CD14-positive monocyte (primary cell): ENCODE measurements around the gene SERPINE1. TPM values are rescaled to one million over a fixed set of nuclear protein-coding genes. Genes with fewer than 3 reads are reported as not detected.
A peak's percentile ranks its signal among the peaks of the same experiment; 100 is the strongest.

Source experiments
- DNase-seq, 3 donors: peaks; one replicate each; pipeline ENCODE4 v3.0.0-alpha.2; 2011 to 2022
- H2AFZ ChIP-seq: 2 replicates; pipeline ENCODE4 v1.6.0; 2012; ENCODE audit warnings: mild to moderate bottlenecking, low read depth, low read length, inconsistent platforms; ENCODE audit not compliant: insufficient read depth, poor library complexity, severe bottlenecking
- H3K27ac ChIP-seq, 2 donors: 1 replicate in 1 of 2; 2 replicates in 1 of 2; pipeline ENCODE4 v1.5.1; 2012 to 2013; ENCODE audit warnings: low read length in 2 of 2, control low read depth in 1 of 2, inconsistent platforms in 1 of 2, low read depth in 1 of 2, mild to moderate bottlenecking in 1 of 2
- H3K27me3 ChIP-seq, 2 donors: one replicate each; pipeline versions ENCODE4 v1.6.0 to v1.6.1; 2011 to 2013; ENCODE audit warnings: low read length in 2 of 2; ENCODE audit not compliant: control insufficient read depth in 2 of 2, insufficient read depth in 2 of 2
- H3K36me3 ChIP-seq, 2 donors: replicated peaks in 1 of 2; 1 replicate in 1 of 2; 2 replicates in 1 of 2; pipeline versions ENCODE4 v1.5.1 to v1.6.1; 2012 to 2013; ENCODE audit warnings: low read length in 2 of 2, control low read depth in 1 of 2, inconsistent platforms in 1 of 2, mild to moderate bottlenecking in 1 of 2; ENCODE audit not compliant: insufficient read depth in 2 of 2, control insufficient read depth in 1 of 2
- H3K4me1 ChIP-seq, 2 donors: 1 replicate in 1 of 2; 2 replicates in 1 of 2; pipeline versions ENCODE4 v1.5.1 to v1.6.1; 2012 to 2013; ENCODE audit warnings: low read length in 2 of 2, control low read depth in 1 of 2, inconsistent platforms in 1 of 2, mild to moderate bottlenecking in 1 of 2, moderate library complexity in 1 of 2; ENCODE audit not compliant: insufficient read depth in 2 of 2, control insufficient read depth in 1 of 2
- H3K4me2 ChIP-seq: replicated peaks from 2 replicates; pipeline ENCODE3; 2012; ENCODE audit warnings: low read length, moderate library complexity, mild to moderate bottlenecking; ENCODE audit not compliant: poor library complexity, severe bottlenecking; ENCODE audit errors: extremely low read depth
- H3K4me3 ChIP-seq, 3 experiments: fragments of 200-600 bp in 1 of 3; sonication (generic) in 1 of 3; replicated peaks in 1 of 3; 1 replicate in 2 of 3; 2 replicates in 1 of 3; pipeline ENCODE4 v1.5.1; 2011 to 2013; ENCODE audit warnings: low read length in 3 of 3, mild to moderate bottlenecking in 3 of 3, control low read depth in 2 of 3, low read depth in 2 of 3, inconsistent platforms in 1 of 3, moderate library complexity in 1 of 3
- H3K79me2 ChIP-seq: 2 replicates; pipeline ENCODE4 v1.6.0; 2012; ENCODE audit warnings: mild to moderate bottlenecking, control low read depth, inconsistent platforms, low read length, moderate library complexity; ENCODE audit not compliant: insufficient read depth
- H3K9ac ChIP-seq: 2 replicates; pipeline ENCODE4 v1.6.0; 2017; ENCODE audit warnings: low read length, mild to moderate bottlenecking; ENCODE audit not compliant: insufficient read depth, poor library complexity, severe bottlenecking
- H3K9me3 ChIP-seq, 2 donors: replicated peaks in 1 of 2; 1 replicate in 1 of 2; 2 replicates in 1 of 2; pipeline versions ENCODE4 v1.5.1 to v1.6.1; 2012 to 2013; ENCODE audit warnings: low read length in 2 of 2, control low read depth in 1 of 2; ENCODE audit not compliant: control insufficient read depth in 1 of 2, insufficient read depth in 1 of 2
- H4K20me1 ChIP-seq: 2 replicates; pipeline ENCODE4 v1.6.0; 2012; ENCODE audit warnings: mild to moderate bottlenecking, low read length, control low read depth, moderate library complexity; ENCODE audit not compliant: insufficient read depth
- H3K27ac Mint-ChIP-seq, 7 donors: one replicate each; pipeline ENCODE4 v1.8.0; 2020; ENCODE audit warnings: mild to moderate bottlenecking in 7 of 7, mixed read lengths in 7 of 7, moderate library complexity in 6 of 7, inconsistent platforms in 2 of 7
- H3K27me3 Mint-ChIP-seq, 3 donors: one replicate each; pipeline ENCODE4 v1.8.0; 2021 to 2022; ENCODE audit warnings: low read depth in 3 of 3, mild to moderate bottlenecking in 3 of 3, mixed read lengths in 3 of 3, moderate library complexity in 3 of 3, inconsistent platforms in 1 of 3
- H3K36me3 Mint-ChIP-seq, 2 donors: one replicate each; pipeline ENCODE4 v1.8.0; 2020; ENCODE audit warnings: mixed read lengths in 2 of 2, inconsistent platforms in 1 of 2, mild to moderate bottlenecking in 1 of 2
- H3K4me1 Mint-ChIP-seq: one replicate; pipeline ENCODE4 v1.8.0; 2020; ENCODE audit warnings: mild to moderate bottlenecking, mixed read lengths
- H3K4me3 Mint-ChIP-seq, 2 donors: one replicate each; pipeline ENCODE4 v1.8.0; 2020; ENCODE audit warnings: mild to moderate bottlenecking in 2 of 2, mixed read lengths in 2 of 2, moderate library complexity in 1 of 2
- H3K9me3 Mint-ChIP-seq, 7 donors: one replicate each; pipeline ENCODE4 v1.8.0; 2020 to 2022; ENCODE audit warnings: mixed read lengths in 7 of 7, mild to moderate bottlenecking in 6 of 7, moderate library complexity in 6 of 7, inconsistent platforms in 2 of 7
- CTCF ChIP-seq: fragments of 200-600 bp; IDR thresholded peaks from one replicate; pipeline ENCODE4 v1.8.0; 2022; ENCODE audit warnings: antibody characterized with exemption, mild to moderate bottlenecking
- WGBS: methylation state at CpG from one replicate; pipeline ENCODE4 v1.1.5; 2013; ENCODE audit warnings: missing lambda C conversion rate; ENCODE audit not compliant: insufficient coverage; 5-methylcytosine and 5-hydroxymethylcytosine counted together
- intact Hi-C, 2 donors: fragments of 100-400 bp; cut with micrococcal nuclease; formaldehyde crosslinking; loops; one replicate each; pipeline versions ENCODE4 v1.15.0 to v1.15.1; 2023
- polyA plus RNA-seq, 3 donors: library from polyadenylated mRNA; depleted of rRNA in 1 of 3; unstranded in 2 of 3; stranded (reverse) in 1 of 3; fragments of 300-500 nt in 2 of 3; fragments of >200 nt in 1 of 3; fragmentation: Illumina TruSeq in 2 of 3; gene quantifications; 1 replicate in 2 of 3; 2 replicates in 1 of 3; pipeline ENCODE4 v1.2.3, GENCODE V29; 2012 to 2021

Gene SERPINE1
- polyA plus RNA-seq, 3 donors, result 0.07 to 0.21 (median 0.16) TPM

- DNase-seq, result no peak
- TF ChIP-seq CTCF, result no peak
- Histone ChIP-seq H4K20me1 (no peaks in the 10 kb centered on the region), H3K4me2 (no peak overlapping the region), H3K79me2 (no peaks in the 10 kb centered on the region), H3K9ac (no peak overlapping the region), H3K27ac (peak overlapping the region in 1 of 2 donors; percentile 46), H2AFZ (no peak overlapping the region), H3K9me3 (no peaks in the 10 kb centered on the region), H3K4me3 (no peak overlapping the region), H3K27me3 (peaks cover 0 to 4% of the 10 kb centered on the region in 2 donors), H3K36me3 (no peaks in the 10 kb centered on the region), H3K4me1 (peaks cover 26 to 36% of the 10 kb centered on the region in 2 donors)
- 86% methylated on average over 9 of the region's 15 CpGs for WGBS
- Mint-ChIP-seq H3K4me1 (peaks cover 40% of the 10 kb centered on the region), H3K4me3 (peak overlapping the region in 1 of 2 donors; percentile 22), H3K36me3 (peaks cover 0 to 2% of the 10 kb centered on the region in 2 donors), H3K9me3 (peaks cover 0 to 5% (median 0%) of the 10 kb centered on the region in 7 donors), H3K27ac (peak overlapping the region in 5 of 7 donors; percentile 19 to 76 (median 29)), H3K27me3 (peaks cover 15 to 54% (median 41%) of the 10 kb centered on the region in 3 donors)
- intact Hi-C loops, result no loop called here
Observed at GRCh38 chr7:101133621-101134398, 6.9 kb downstream of the SERPINE1 start.

- Histone ChIP-seq H3K4me3 (no peak overlapping the region), H3K27ac (peak overlapping the region in 1 of 2 donors; percentile 46), H3K79me2 (no peaks in the 10 kb centered on the region), H3K9ac (no peak overlapping the region), H3K36me3 (no peaks in the 10 kb centered on the region), H3K4me2 (no peak overlapping the region), H4K20me1 (no peaks in the 10 kb centered on the region), H2AFZ (no peak overlapping the region), H3K9me3 (no peaks in the 10 kb centered on the region), H3K4me1 (peaks cover 28 to 42% of the 10 kb centered on the region in 2 donors), H3K27me3 (peaks cover 0 to 4% of the 10 kb centered on the region in 2 donors)
- peak overlapping the region; percentile 58 to 92 (median 74) for H3K27ac Mint-ChIP-seq
- H3K27me3 Mint-ChIP-seq, result peaks cover 15 to 51% (median 39%) of the 10 kb centered on the region in 3 donors
- no peak for TF ChIP-seq CTCF
- no CpG with 5 or more reads among the region's 6 CpGs for WGBS
- peak; percentile 54 to 67 (median 63) for DNase-seq
- H3K36me3 Mint-ChIP-seq, result peaks cover 0 to 2% of the 10 kb centered on the region in 2 donors
- H3K4me3 Mint-ChIP-seq, result peak overlapping the region in 1 of 2 donors; percentile 42
- H3K4me1 Mint-ChIP-seq, result peaks cover 44% of the 10 kb centered on the region
- H3K9me3 Mint-ChIP-seq, result peaks cover 0 to 5% (median 0%) of the 10 kb centered on the region in 7 donors
- intact Hi-C loops, result no loop called here
Observed at GRCh38 chr7:101134399-101134980, 7.6 kb downstream of the SERPINE1 start.
